ENCODE results near the gene DDAH1.
"Not testable (repeated sequence)": the region's sequence is repeated elsewhere in the genome, so short reads cannot be mapped to it uniquely, and the experiment has no call there.

DDAH1 gene

DNA sequence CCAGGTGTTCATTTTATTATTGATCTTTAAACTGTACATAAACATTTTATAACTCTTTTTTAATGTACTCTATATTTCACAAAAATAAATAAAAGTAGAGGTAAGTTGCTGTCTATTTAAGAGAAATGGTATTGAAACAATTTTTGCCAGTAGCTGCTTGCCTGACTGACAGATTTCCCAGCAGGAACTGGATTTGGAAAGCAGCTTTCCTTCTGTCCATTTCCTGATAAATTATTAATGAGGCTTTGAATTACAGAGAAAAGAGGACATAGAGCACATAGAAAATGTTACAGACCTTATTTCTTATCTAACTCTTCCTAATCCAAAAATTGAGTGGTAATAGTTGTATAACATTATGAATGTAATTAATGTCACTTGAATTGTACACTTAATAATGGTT lies 108.8 kb downstream of the DDAH1 start:
- no peak for DNase-seq

DNA sequence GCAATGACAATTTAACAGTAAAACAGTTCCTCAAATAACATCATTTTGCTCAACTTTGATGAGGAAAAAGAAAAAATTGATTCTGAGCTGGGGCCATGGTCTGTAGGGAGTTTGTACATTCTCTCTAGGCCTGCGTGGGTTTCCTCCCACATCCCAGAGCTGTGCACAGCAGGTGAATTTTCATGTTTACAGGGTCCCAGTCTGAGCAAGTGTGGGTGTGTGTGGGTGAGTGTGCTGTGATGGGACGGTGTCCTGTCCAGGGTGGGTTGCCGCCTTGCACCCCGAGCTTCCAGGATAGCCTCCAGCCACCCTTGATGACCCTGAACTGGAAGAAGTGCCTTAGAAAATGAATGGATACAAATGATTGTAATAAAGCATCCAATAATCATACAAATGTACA lies 112.9 kb downstream of the DDAH1 start:
- no peak for DNase-seq

DNA sequence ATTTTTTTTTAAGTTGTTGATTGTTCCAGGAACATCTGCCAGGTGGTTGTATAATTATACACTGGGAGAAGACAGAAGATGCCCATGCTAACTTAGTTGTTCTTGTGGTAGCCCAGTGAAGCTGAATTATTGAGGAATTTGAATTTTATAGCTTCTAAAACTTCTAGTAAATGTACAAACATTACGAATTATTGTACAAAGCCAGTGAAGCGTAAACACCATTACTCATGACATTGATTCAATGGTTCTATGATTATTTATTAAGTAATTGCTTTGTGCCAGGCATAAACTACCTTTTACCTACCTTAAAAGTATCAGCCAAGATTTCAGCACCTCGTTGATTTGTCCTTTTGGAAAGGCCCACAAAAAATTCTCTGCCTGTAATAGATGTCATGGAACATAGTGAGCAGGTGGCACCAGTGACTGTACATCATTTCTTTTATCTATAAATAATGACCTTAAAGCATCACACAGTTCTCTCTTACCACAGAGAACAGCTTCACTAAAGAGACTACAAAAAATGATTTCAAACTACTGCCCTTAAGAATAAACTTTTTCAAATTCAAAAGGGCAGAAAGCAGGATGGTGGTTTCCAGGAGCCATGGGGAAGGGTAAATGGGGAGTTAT lies 113.6 kb downstream of the DDAH1 start:
- DNase-seq = no peak

DNA sequence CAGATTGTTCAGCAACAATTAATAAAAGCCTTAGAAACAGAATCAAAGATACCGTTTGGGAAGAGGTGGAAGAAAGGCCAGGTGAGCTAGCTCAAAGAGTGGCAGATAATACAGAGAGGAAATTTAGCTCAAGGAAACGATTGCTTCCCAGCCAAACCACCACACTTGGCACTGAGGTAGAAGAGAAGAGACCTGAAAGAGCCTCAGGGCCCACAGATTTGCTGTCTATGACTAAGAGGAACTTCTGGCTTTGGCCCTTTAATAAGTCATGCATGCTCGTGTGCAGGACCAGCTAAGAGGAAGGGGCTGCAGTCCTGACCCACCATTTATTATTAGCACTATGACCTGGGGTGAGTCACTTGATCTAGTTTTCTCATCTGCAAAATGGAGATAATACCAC lies 115.7 kb downstream of the DDAH1 start:
- DNase-seq = no peak

DNA sequence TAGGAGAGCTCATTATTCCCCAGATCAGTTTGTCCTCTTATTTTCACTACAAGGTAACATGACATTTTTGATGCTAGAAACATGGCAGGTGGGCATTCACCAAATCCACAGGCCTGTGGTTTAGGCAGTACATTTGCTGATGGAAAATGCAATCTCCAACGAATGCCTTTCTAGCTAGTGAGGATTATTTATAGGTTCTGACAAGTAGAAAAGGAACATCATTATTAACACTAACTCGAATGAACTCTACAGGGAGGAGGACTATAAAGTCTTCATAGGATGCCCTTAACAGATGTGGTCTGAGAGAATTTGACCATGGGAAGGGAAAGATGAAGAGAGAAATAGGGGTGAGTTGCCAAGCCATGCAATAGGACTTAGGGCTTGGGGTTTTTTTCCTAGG lies 117.1 kb downstream of the DDAH1 start:
- no peak for DNase-seq

DNA sequence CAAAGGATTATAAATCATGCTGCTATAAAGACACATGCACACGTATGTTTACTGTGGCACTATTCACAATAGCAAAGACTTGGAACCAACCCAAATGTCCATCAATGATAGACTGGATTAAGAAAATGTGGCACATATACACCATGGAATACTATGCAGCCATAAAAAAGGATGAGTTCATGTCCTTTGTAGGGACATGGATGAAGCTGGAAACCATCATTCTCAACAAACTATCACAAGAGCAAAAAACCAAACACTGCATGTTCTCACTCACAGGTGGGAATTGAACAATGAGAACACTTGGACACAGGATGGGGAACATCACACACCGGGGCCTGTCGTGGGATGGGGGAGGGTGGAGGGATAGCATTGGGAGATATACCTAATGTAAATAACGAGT lies 117.7 kb downstream of the DDAH1 start:
- not testable (repeated sequence) for DNase-seq

DNA sequence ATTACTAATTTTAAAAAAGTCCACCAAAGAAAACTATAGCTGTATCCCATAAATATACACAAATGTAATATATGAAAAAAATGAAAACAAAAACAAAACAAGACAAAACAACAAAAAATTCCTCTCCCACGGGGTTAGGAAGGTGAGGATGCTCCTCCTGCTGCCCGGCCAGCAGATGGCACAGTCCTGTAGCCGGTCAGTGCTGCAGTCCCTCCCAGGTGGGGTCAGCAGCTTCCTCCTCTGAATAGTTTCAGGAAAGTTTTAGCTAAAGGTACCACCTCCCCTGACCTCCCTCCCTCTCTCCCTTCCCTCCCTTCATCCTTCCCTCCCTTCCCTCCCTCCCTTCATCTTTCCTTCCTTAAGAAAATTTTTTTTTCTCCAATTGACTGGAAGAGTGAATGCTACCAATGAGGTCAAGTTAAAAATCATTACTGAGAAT lies 120.7 kb downstream of the DDAH1 start:
- DNase-seq = peak; percentile 2 to 6

DNA sequence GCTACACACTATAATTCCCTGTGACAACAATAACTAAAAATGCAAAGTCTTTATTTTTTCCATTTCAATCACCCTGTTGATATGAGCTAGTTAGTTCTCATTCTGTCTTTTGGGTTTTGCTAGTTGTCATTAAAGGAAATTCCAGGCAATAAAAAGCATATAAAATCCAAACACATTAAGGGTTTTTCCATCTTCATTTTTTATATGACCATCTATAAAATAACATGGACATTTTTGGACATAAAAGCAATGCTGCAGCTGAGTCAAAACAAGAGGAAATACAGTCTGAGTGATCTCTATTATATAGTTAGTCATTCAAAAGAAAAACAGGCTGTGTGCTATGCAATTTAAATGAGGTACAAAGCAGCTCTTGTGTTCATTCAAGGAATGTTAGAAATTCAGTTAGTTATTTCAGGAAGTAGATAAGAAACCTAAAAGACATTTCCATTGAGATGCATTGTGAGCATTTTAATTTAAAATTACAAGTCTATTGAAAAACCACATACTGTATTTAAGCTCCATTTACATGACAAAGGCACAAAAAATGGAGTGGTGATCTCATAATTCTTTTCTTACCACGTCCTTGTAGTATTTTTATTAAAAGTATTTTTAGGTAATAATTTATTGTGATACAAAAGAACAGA lies 121.2 kb downstream of the DDAH1 start:
- DNase-seq = no peak

DNA sequence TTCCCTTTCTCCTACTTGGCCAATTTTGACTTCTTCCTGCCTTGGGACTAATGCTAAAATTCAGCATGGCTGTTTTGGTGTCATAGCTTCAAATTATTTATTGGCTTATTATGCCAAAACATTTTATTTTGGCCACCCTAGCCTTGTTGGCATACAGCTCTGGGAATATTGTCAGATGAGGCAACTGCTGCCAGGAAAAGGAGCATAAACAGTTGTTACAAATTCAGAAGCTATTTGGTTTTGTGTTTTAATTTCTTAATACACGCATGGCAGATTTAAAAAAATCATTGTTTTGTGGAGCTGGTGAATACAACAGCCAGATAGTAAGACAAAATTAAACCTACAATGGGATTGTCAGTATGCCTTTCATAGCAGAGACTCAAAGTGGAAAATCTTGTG lies 121.7 kb downstream of the DDAH1 start:
- DNase-seq = no peak

DNA sequence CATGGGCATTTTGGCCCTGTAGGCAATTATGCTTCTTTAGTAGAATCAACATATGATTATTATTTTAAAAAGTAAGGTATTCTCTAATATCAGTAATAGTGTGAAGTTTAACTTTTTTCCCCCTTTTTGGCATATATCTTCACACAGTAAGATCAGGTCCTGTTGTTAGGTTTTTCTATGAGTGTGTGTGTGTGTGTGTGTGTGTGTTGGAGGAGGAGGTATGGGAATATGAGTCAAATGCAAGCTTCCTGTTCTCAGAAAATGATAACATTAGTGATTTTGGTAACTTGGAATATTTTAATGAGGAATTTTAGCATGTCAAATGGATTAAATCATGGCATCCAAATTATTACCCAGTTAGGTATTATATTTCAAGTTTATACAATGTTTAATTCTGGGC lies 122.8 kb downstream of the DDAH1 start:
- DNase-seq = no peak

DNA sequence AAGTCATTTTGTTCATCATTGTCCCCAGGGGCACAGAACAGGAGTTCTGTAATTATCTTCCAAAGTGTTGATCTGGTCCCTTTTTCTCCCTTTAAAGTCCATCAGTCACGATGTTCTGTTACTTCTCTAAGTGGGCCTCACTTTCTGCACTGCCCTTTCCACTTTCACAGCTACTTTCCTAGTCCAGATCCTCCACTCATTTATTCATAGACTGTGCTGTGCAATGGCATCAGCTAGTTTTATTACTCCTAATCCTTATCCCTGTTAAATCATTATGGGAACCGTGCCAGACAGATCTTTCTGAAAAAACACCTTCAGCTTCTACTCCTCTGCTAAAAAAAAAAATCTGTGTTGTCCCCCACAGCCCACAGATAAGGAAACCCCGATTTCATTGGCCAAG lies 124.5 kb downstream of the DDAH1 start:
- DNase-seq = no peak

DNA sequence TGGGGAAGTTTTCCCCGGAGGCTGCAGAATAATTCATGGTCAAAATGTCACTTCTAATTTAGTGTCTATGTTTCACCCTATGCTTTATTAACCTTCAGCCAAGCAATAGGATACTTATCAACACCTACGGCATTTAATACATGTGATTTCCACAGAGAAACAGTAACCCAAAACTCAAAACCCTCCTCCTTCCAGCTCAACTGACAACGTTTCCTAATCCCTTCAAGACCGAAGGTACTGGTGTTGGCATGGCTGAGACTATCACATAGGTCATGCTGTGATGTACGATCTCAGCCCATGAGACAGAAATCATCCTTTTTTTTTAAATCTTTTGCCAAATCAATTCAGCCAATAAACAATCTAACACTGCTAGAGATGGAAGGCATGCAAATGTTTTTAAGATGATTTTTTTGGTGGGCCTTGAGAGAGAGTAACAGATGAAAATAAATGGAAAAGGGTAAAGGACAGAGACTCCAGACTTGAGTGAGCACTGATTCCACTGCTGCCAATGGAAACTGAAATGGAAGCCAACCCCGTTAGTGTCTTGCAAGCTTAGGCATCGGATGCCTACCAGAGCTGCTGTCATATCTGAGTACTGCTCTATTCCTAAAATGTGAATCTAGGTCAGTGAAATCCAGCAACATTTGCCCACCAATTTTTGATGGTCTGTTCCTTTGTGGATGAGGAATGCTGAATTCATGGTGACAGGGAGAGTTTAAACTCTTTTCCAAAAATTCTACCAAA lies 125.1 kb downstream of the DDAH1 start:
- DNase-seq = no peak

DNA sequence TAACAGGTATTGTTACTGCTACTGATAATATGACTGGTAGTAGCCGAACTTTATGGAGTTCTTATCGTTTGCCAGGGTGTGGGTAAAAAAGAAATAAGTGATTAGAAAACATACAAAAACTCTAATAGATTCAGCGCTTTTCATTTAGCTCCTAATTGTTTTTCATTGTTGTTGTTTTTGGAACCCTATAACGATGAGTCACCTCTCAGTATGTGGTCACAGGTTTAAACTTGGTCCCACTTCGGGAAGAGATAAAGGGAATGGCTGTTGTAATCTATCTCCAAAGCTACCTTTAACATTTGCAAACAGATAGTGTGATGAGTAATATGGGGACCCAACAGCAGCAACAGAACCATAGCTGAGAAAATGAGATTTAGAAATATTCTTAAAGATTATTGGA lies 125.9 kb downstream of the DDAH1 start:
- no peak for DNase-seq

DNA sequence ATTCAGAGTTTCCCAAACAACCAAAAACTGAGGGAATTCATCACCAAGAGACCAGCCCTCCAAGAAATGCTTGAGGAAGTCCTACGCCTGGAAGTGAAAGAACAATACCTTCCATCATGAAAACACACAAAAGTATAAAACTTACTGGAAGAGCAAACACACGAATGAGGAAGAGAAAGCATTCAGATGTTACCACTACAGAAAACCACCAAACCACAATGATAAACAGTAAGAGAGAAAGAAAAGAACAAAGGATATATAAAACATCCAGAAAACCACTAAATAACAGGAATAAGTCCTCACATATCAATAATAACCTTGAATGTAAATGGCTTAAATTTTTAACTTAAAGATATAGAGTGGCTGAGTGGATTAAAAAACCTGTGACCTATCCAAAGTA lies 130.0 kb downstream of the DDAH1 start:
- peak; percentile 1 to 17 for DNase-seq

DNA sequence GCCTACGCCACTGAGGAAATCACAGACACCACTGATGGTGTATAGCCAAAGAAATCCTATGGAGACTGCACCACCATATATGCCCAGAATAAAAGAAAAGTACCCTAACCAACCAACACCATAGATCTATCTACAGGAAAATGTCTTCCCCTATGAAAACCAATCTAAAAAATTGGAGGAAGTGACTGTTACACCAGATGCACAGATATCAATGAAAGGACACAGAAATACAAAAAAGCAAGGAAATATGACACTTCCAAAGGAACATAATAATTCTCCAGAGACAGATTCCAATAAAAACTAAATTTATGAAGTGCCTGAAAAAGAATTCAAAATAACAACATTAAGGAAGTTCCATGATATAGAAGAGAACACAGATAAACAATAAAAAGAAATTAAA lies 131.8 kb downstream of the DDAH1 start:
- DNase-seq = no peak

DNA sequence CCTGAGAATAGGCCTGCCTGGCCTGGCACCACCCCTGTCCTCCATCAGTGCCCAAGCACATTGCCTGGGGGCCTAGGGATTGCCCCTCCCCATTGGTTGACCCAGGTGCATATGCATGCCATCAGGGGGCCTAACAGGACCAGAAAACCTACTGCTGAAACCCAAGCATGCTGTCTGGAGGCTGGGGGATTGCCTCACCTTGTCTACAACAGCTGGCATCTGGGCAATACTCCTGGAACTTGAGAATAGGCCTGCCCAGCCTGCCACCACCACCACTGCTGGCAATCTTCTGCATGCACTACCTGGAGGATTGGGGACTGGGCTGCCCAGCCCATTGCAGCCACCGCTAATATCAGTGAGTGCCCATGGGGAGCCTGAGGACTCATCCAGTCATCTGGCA lies 132.4 kb downstream of the DDAH1 start:
- no peak for DNase-seq

DNA sequence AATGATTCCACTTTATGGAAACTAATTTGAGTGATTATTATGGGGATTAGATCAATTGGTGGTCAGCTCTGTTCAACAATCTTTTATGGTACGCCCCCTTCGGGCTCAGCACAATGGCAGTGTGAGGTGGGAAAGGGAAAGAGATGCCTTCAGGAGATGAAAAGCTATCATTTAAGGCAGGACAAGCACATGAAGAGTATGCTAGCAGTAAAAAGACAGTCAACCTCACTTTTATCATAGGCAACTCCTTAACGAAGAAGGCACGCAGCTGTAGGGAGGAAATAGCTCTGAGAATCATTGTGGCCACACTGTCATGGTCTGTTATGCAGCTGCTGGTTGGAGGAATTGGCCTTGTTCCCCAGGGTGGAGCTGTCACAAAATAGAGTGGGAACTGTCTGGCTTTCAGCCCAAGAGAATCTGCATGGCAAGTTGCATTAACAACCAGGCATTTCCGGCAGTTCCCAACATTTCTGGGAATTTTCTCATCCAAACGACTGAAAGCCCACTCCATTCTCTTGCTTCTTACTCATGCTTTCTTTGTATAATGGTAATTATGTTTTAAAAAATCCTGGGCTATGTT lies 134.2 kb downstream of the DDAH1 start:
- DNase-seq = no peak

DNA sequence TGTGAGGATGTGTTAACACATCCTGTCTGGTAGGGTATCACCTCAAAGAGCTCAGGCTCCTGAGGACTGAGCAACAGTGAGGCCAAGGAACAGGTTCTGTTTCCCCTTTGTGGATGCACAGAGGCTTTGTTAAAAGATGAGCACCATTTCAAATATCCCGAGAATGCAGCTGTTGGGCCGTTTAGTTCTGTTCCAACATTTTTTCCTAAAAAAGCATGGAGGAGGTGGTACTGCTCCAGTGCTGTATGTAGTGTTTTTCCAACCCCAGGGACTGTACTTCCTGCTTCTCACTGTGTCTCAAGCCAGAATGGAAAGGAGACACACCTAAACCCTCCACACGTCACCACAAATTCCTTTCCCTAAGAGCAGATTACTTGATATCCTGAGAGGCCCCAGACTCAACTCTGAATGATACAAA lies 134.7 kb downstream of the DDAH1 start:
- DNase-seq = no peak

DNA sequence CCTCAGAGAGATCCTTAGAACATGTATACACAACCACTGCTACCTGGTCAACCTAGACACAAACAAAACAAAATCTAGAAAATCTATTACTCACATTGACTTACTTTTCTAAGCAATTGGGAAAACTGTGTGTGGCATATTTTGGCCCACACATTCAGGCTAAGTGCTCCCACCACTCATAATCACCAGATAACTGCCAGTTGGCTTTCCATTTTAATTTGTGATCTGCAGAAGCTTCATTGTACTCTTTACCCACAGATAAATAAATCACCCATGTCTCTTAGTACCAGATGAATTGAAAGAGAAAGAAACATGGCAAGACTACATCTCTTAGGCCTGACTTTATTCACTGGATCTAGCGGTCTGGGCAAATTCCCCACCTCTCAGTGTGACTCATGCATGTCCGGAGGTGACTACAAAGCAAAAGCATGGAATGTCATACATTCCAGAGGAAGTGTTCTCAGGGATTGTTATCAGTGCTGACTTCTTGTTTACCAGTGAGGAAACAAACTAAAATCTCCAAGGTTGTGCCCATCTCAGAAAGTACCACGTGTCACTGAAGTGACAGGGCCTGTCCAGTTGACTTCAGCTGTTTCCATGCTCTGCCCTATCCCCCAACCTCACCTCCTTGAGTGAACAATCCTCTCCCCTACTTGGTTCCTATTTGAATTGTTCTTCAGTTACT lies 136.1 kb downstream of the DDAH1 start:
- DNase-seq = no peak

DNA sequence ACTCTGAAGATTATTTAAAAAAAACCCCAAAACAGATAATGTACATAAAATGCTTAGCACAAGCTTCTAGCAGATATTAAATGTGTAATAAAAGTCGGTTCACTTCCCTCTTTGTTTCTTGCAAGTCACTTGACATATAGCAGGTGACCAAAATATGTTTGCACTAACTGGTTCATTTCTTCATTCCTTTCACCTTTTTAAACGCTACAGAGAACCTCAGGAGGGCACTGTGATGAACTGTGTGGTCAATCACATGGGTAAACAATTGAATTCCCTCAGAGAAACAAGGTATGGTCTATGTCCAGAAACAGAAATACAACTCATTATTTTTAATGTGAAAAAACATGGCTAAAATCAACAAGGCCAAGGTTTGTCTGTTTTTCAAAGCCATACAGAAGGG lies 137.2 kb downstream of the DDAH1 start:
- no peak for DNase-seq

DNA sequence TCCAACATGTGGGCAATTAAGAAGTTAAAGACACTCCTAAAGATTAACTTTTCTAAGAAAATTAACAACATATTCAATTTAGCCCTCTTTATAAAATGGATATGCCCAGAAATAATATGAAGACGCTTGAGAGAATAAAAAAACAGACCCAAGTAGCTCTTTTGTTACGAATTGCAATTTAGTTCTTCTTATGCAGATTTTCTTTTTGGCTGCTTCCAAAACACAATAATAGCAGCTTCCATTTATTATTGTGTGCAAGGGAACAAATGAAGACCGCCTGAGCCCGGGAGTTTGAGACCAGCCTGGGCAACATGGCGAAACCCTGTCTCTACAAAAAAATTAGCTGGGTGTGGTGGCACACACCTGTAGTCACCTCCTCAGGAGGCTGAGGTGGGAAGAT lies 138.1 kb downstream of the DDAH1 start:
- no peak for DNase-seq

DNA sequence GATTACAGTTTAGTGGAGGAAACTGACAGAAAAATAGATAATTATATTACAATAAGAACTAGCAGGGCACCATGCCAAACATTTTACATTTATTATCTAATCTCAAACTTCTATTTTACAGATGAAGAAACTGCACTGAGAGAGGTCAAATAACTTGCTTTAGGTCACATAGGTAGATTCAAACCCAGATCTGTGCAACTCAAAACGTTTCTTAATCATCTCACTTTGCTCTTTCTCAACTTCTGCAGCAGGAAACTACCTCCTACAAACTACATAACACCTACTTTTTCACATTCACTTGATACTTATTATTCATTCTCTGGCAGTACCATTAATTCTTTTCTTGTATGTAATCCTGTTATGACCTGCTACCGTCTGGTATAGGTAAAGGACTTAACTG lies 138.6 kb downstream of the DDAH1 start:
- DNase-seq = no peak

DNA sequence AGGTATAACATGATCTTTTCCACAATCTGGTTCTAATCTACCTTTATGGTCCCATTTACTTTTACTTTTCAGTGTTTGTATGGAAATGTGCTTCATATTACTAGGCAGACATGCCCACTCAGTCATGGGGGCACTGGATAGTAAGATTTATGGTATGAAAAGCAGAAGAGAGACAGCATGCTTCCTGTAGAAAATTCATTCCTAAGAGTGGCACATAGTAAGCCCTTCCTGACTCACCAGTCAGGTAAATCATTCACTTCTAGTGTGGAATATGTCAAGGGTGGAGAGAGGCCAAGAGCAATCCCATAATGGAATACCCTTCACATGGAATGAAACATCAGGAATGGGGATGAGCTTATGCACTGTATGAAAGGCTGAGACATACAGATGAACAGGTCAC lies 139.0 kb downstream of the DDAH1 start:
- no peak for DNase-seq

All from AML-193 (cell line).